BJ (cell line): ENCODE data around the gene TM4SF1. TPM values are rescaled to one million over a fixed set of nuclear protein-coding genes. Genes with fewer than 3 reads are reported as not detected.

Experiments used
- CTCF ChIA-PET: fragments of 350-600 bp; formaldehyde crosslinking; extraction: SDS; loops from one replicate; lab custom pipeline; 2021; ENCODE audit warnings: antibody characterized with exemption, inconsistent platforms; lab: Yijun Ruan, JAX
- POLR2A ChIA-PET: fragments of 300-600 bp; sonication (Branson Sonifier 250); formaldehyde crosslinking; extraction: SDS; loops from one replicate; lab custom pipeline; 2021; ENCODE audit warnings: antibody characterized with exemption; lab: Charles Lee
- DNase-seq: peaks from one replicate; pipeline ENCODE4 v3.0.0-alpha.2; 2011; ENCODE audit warnings: low read depth
- H3K27me3 ChIP-seq: 2 replicates; pipeline ENCODE4 v1.6.0; 2011; ENCODE audit warnings: low read length; ENCODE audit not compliant: control insufficient read depth, insufficient read depth
- H3K36me3 ChIP-seq: 2 replicates; pipeline ENCODE4 v1.5.1; 2011; ENCODE audit warnings: low read length; ENCODE audit not compliant: control insufficient read depth, insufficient read depth
- H3K4me3 ChIP-seq: 2 replicates; pipeline ENCODE4 v1.5.1; 2011; ENCODE audit warnings: low read depth, mild to moderate bottlenecking, control low read depth, low read length
- CTCF ChIP-seq: IDR thresholded peaks from 2 replicates; pipeline ENCODE4 v1.5.1; 2011; ENCODE audit warnings: low read depth, mild to moderate bottlenecking, control low read depth, inconsistent platforms, low read length, moderate library complexity; ENCODE audit not compliant: insufficient read depth
- polyA plus RNA-seq: library from polyadenylated mRNA; depleted of rRNA; stranded (reverse); fragments of >200 nt; gene quantifications from 2 replicates; pipeline ENCODE4 v1.2.3, GENCODE V29; 2011

Gene TM4SF1
- polyA plus RNA-seq, 1 experiment, result 48.0 TPM

- no peaks in the 10 kb centered on the region for H3K36me3 ChIP-seq
- TF ChIP-seq CTCF, result no peak
- ChIA-PET POLR2A (no interaction called here), CTCF (interaction anchor here (0.5 to 1.2 kb wide), 2 partner anchors 12 to 386 kb away, joined by 3 to 4 read pairs; no protein-coding TSS in a partner anchor)
- no peak overlapping the region for H3K4me3 ChIP-seq
- H3K27me3 ChIP-seq, result no peaks in the 10 kb centered on the region
- DNase-seq, result no peak
Measured at GRCh38 chr3:149385617-149386298, 8.3 kb upstream of the TM4SF1 start.

- POLR2A ChIA-PET, result no interaction called here
- Histone ChIP-seq H3K4me3 (no peak overlapping the region), H3K36me3 (no peaks in the 10 kb centered on the region), H3K27me3 (no peaks in the 10 kb centered on the region)
- no peak for TF ChIP-seq CTCF
- CTCF ChIA-PET, result interaction anchor here (1.2 kb wide), 1 partner anchor 11 kb away, joined by 4 read pairs; no protein-coding TSS in a partner anchor
- no peak for DNase-seq
Measured at GRCh38 chr3:149384911-149385321, 7.5 kb upstream of the TM4SF1 start.

- ChIA-PET CTCF (interaction anchor here (0.8 to 1.2 kb wide), 2 partner anchors 10 to 95 kb away, joined by 3 to 4 read pairs; no protein-coding TSS in a partner anchor), POLR2A (interaction anchor here (0.6 kb wide), 1 partner anchor 29 kb away, joined by 3 read pairs; no protein-coding TSS in a partner anchor)
- Histone ChIP-seq H3K36me3 (no peaks in the 10 kb centered on the region), H3K27me3 (no peaks in the 10 kb centered on the region), H3K4me3 (no peak overlapping the region)
- no peak for DNase-seq
- TF ChIP-seq CTCF, result no peak
Measured at GRCh38 chr3:149384167-149384566, 6.7 kb upstream of the TM4SF1 start.

GRCh38 chr3:149383703-149384102, 6.3 kb upstream of the TM4SF1 start:
- Histone ChIP-seq H3K4me3 (no peak overlapping the region), H3K36me3 (no peaks in the 10 kb centered on the region), H3K27me3 (no peaks in the 10 kb centered on the region)
- ChIA-PET CTCF (interaction anchor here (0.8 kb wide), 1 partner anchor 96 kb away, joined by 3 read pairs; no protein-coding TSS in a partner anchor), POLR2A (interaction anchor here (0.6 kb wide), 1 partner anchor 30 kb away, joined by 3 read pairs; no protein-coding TSS in a partner anchor)
- DNase-seq, result no peak
- no peak for TF ChIP-seq CTCF

GRCh38 chr3:149382518-149382917, 5.1 kb upstream of the TM4SF1 start:
- H3K36me3 ChIP-seq, result no peaks in the 10 kb centered on the region
- H3K27me3 ChIP-seq, result no peaks in the 10 kb centered on the region
- ChIA-PET POLR2A (no interaction called here), CTCF (interaction anchor here (1.2 to 1.6 kb wide), 3 partner anchors 21 to 113 kb away, joined by 4 to 6 read pairs (median 4); no protein-coding TSS in a partner anchor)
- no peak for TF ChIP-seq CTCF
- no peak overlapping the region for H3K4me3 ChIP-seq
- DNase-seq, result no peak
